ENCODE data around the gene BEAN1.

BEAN1 gene

GRCh38 chr16:66529475-66529874 is 102.4 kb downstream of the BEAN1 start:
- no peak overlapping the region for H2AFZ ChIP-seq (ENCODE audit: low read length, unreplicated experiment)
- no peak overlapping the region for H3K4me3 ChIP-seq (ENCODE audit: low read depth, low read length)
- H3K27ac ChIP-seq (ENCODE audit: low read depth, low read length) = no peak overlapping the region
- H3K27me3 ChIP-seq (ENCODE audit: insufficient read depth, low read length) = no peaks in the 10 kb centered on the region
- no peaks in the 10 kb centered on the region for H3K79me2 ChIP-seq (ENCODE audit: control insufficient read depth, insufficient read depth, low read length, unreplicated experiment)
- H3K36me3 ChIP-seq (ENCODE audit: insufficient read depth, low read length) = peaks cover 2% of the 10 kb centered on the region; the same call in 1 of the 2 replicates
- no peaks in the 10 kb centered on the region for H3K4me1 ChIP-seq (ENCODE audit: control insufficient read depth, insufficient read depth, low read length, unreplicated experiment)
